ENCODE results near the gene UBE2L5. TPM values are rescaled to one million over a fixed set of nuclear protein-coding genes. Genes with fewer than 3 reads are reported as not detected.
"Not testable (repeated sequence)": the region's sequence is repeated elsewhere in the genome, so short reads cannot be mapped to it uniquely, and the experiment has no call there.

The UBE2L5 gene
- total RNA-seq, 1 donor from 2014 or later, result not detected

- no peak for DNase-seq (ENCODE audit: low read depth)
- TF ChIP-seq, protein P1, sequence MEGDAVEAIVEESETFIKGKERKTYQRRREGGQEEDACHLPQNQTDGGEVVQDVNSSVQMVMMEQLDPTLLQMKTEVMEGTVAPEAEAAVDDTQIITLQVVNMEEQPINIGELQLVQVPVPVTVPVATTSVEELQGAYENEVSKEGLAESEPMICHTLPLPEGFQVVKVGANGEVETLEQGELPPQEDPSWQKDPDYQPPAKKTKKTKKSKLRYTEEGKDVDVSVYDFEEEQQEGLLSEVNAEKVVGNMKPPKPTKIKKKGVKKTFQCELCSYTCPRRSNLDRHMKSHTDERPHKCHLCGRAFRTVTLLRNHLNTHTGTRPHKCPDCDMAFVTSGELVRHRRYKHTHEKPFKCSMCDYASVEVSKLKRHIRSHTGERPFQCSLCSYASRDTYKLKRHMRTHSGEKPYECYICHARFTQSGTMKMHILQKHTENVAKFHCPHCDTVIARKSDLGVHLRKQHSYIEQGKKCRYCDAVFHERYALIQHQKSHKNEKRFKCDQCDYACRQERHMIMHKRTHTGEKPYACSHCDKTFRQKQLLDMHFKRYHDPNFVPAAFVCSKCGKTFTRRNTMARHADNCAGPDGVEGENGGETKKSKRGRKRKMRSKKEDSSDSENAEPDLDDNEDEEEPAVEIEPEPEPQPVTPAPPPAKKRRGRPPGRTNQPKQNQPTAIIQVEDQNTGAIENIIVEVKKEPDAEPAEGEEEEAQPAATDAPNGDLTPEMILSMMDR (IDR thresholded peaks at IDR 0.05; ENCODE audit: insufficient read depth, low read length, poor library complexity, severe bottlenecking), result no peak
- Histone ChIP-seq H3K36me3 (ENCODE audit: control insufficient read depth, insufficient read depth, low read length) (no peaks in the 10 kb centered on the region), H3K27me3 (ENCODE audit: control insufficient read depth, insufficient read depth, low read length) (no peaks in the 10 kb centered on the region), H3K4me3 (ENCODE audit: low read depth, low read length) (peak overlapping the region; percentile 19)
Measured at GRCh38 chr13:30446126-30446500, 23.8 kb downstream of the UBE2L5 start.

GRCh38 chr13:30448441-30448840 lies 26.1 kb downstream of the UBE2L5 start:
- no peaks in the 10 kb centered on the region for H3K27me3 ChIP-seq (ENCODE audit: control insufficient read depth, insufficient read depth, low read length)
- H3K4me3 ChIP-seq (ENCODE audit: low read depth, low read length), result no peak overlapping the region
- TF ChIP-seq, protein P1 (IDR thresholded peaks at IDR 0.05; ENCODE audit: insufficient read depth, low read length, poor library complexity, severe bottlenecking), result no peak
- no peaks in the 10 kb centered on the region for H3K36me3 ChIP-seq (ENCODE audit: control insufficient read depth, insufficient read depth, low read length)
- no peak for DNase-seq (ENCODE audit: low read depth)

GRCh38 chr13:30450066-30450465 lies 27.8 kb downstream of the UBE2L5 start:
- no peaks in the 10 kb centered on the region for H3K36me3 ChIP-seq (ENCODE audit: control insufficient read depth, insufficient read depth, low read length)
- TF ChIP-seq, protein P1 (IDR thresholded peaks at IDR 0.05; ENCODE audit: insufficient read depth, low read length, poor library complexity, severe bottlenecking), result no peak
- DNase-seq (ENCODE audit: low read depth), result no peak

GRCh38 chr13:30451476-30451875 lies 29.2 kb downstream of the UBE2L5 start:
- not testable (repeated sequence) for H3K4me3 ChIP-seq (ENCODE audit: low read depth, low read length); DNase-seq (ENCODE audit: low read depth); H3K36me3 ChIP-seq (ENCODE audit: control insufficient read depth, insufficient read depth, low read length); H3K27me3 ChIP-seq (ENCODE audit: control insufficient read depth, insufficient read depth, low read length)

More at GRCh38 chr13:30450066-30450465, 27.8 kb downstream of the UBE2L5 start:
- Histone ChIP-seq H3K4me3 (ENCODE audit: low read depth, low read length) (no peak overlapping the region), H3K27me3 (ENCODE audit: control insufficient read depth, insufficient read depth, low read length) (no peaks in the 10 kb centered on the region)

DNA sequence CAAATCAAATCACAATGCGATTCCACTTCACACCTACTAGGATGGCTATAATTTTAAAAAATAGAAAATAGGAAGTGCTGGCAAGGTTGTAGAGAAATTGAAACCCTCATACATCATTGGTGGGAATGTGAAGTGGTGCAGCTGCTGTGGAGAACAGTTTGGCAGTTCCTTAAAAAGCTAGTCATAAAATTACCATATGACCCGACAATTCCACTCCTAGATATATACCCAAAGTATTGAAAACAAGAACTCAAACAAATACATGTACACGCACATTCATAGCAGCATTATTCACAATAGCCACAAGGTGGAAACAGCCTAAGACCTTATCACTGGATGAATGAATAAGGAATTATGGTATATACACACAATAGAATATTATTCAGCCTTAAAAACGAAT lies 31.4 kb downstream of the UBE2L5 start:
- no peak for DNase-seq (ENCODE audit: low read depth)
- H3K27me3 ChIP-seq (ENCODE audit: control insufficient read depth, insufficient read depth, low read length), result no peaks in the 10 kb centered on the region
- H3K4me3 ChIP-seq (ENCODE audit: low read depth, low read length), result no peak overlapping the region
- no peaks in the 10 kb centered on the region for H3K36me3 ChIP-seq (ENCODE audit: control insufficient read depth, insufficient read depth, low read length)
- TF ChIP-seq, protein P1 (IDR thresholded peaks at IDR 0.05; ENCODE audit: insufficient read depth, low read length, poor library complexity, severe bottlenecking), result no peak

DNA sequence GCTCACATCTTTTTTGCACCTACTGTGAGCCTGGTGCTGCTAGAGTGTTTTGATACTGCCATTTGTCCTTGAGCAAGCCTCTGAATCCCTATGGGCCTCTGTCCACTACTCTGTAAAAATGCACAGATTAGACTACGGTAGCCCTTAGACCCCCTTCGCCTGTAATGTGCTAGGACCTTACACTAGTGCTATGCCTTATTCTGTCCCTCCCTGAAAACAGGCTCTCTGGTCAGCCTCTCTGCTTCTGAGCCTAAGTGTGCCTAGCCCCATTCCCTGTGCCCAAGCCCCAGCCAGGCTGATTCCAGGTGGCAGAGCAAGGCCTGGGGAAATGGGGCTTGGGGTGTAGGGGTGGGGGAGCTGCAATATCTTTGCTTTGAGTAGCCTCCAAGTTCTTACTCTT lies 32.7 kb downstream of the UBE2L5 start:
- no peaks in the 10 kb centered on the region for H3K36me3 ChIP-seq (ENCODE audit: control insufficient read depth, insufficient read depth, low read length)
- TF ChIP-seq, protein P1 (IDR thresholded peaks at IDR 0.05; ENCODE audit: insufficient read depth, low read length, poor library complexity, severe bottlenecking), result no peak
- H3K27me3 ChIP-seq (ENCODE audit: control insufficient read depth, insufficient read depth, low read length), result no peaks in the 10 kb centered on the region
- no peak overlapping the region for H3K4me3 ChIP-seq (ENCODE audit: low read depth, low read length)
- DNase-seq (ENCODE audit: low read depth), result no peak
